Mammary epithelial cell (primary cell): ENCODE data around the gene NXN.

Source experiments
- EZH2 ChIP-seq: IDR thresholded peaks from 2 replicates; pipeline ENCODE4 v1.6.1; 2012; ENCODE audit warnings: low read length, inconsistent platforms, borderline replicate concordance
- TF ChIP-seq, protein P1 (sequence below), 2 donors: IDR thresholded peaks in 1 of 2; conservative IDR thresholded peaks in 1 of 2; 2 replicates each; pipeline ENCODE4 v1.5.1; 2011 to 2012; ENCODE audit warnings: inconsistent platforms in 2 of 2, low read length in 2 of 2, mild to moderate bottlenecking in 2 of 2, control low read depth in 1 of 2, low read depth in 1 of 2; ENCODE audit not compliant: insufficient read depth in 1 of 2; ENCODE audit errors: extremely low read depth in 1 of 2

DNA sequence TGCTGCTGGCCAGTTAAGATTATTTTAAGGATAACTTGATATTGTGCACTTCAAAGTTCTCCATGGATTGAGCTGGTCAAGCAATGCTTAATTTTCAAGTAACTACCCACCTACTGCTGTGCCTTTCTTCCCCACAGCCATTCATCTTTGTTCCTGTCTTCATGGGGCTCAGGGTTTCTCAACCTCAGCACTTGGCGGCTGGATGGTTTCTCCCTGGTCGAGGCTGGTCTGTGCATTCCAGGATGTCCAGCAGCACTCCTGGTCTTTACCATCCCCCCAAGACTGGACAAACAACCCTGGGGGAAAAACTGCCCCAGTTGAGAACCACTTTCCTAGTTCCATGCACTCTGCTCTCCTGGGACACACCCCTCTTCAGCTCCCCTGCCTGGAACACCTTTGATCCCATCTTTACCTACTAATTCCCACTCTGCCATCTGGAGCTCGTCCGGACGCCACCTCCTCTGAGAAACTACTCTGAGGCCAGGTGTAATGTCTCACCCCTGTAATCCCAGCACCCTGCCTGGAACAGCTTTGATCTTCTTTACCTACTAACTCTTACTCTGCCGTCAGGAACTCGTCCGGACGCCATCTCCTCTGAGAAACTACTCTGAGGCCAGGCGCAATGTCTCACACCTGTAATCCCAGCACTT lies 81.5 kb downstream of the NXN start:
- TF ChIP-seq, protein P1, sequence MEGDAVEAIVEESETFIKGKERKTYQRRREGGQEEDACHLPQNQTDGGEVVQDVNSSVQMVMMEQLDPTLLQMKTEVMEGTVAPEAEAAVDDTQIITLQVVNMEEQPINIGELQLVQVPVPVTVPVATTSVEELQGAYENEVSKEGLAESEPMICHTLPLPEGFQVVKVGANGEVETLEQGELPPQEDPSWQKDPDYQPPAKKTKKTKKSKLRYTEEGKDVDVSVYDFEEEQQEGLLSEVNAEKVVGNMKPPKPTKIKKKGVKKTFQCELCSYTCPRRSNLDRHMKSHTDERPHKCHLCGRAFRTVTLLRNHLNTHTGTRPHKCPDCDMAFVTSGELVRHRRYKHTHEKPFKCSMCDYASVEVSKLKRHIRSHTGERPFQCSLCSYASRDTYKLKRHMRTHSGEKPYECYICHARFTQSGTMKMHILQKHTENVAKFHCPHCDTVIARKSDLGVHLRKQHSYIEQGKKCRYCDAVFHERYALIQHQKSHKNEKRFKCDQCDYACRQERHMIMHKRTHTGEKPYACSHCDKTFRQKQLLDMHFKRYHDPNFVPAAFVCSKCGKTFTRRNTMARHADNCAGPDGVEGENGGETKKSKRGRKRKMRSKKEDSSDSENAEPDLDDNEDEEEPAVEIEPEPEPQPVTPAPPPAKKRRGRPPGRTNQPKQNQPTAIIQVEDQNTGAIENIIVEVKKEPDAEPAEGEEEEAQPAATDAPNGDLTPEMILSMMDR (conservative IDR thresholded peaks at IDR 0.05 in 1 of 2, IDR thresholded peaks at IDR 0.05 in 1 of 2; ENCODE audit: extremely low read depth in 1 of 2, insufficient read depth in 1 of 2, low read depth in 1 of 2, low read length in 2 of 2) = no peak
- no peak for TF ChIP-seq EZH2
